Omental fat pad (tissue), 4 donors: ENCODE measurements around the gene NTF4. TPM values are rescaled to one million over a fixed set of nuclear protein-coding genes. Genes with fewer than 3 reads are reported as not detected.

Experiments used
- ATAC-seq: fragments of 150-250 bp; one replicate; pipeline ENCODE4 v1.9.1; 2016; ENCODE audit warnings: mild to moderate bottlenecking, moderate library complexity; ENCODE audit not compliant: low FRiP score
- DNase-seq: peaks from one replicate; pipeline ENCODE4 v3.0.0-alpha.2; 2019; ENCODE audit warnings: low spot score
- total RNA-seq, 4 donors: library from RNA; depleted of rRNA; stranded (reverse); fragments of >200 nt; gene quantifications; one replicate each; pipeline ENCODE4 v1.1.0, GENCODE V29; 2016
- TF ChIP-seq, protein P1 (sequence below), 3 donors: fragments of 450-650 bp; IDR thresholded peaks; one replicate each; pipeline ENCODE4 v1.5.1; 2016 to 2017; ENCODE audit warnings: antibody characterized with exemption in 3 of 3, mild to moderate bottlenecking in 3 of 3, moderate library complexity in 2 of 3

Gene NTF4
- total RNA-seq, 4 donors from 2014 or later: 0.84 TPM; not detected in 3

DNA sequence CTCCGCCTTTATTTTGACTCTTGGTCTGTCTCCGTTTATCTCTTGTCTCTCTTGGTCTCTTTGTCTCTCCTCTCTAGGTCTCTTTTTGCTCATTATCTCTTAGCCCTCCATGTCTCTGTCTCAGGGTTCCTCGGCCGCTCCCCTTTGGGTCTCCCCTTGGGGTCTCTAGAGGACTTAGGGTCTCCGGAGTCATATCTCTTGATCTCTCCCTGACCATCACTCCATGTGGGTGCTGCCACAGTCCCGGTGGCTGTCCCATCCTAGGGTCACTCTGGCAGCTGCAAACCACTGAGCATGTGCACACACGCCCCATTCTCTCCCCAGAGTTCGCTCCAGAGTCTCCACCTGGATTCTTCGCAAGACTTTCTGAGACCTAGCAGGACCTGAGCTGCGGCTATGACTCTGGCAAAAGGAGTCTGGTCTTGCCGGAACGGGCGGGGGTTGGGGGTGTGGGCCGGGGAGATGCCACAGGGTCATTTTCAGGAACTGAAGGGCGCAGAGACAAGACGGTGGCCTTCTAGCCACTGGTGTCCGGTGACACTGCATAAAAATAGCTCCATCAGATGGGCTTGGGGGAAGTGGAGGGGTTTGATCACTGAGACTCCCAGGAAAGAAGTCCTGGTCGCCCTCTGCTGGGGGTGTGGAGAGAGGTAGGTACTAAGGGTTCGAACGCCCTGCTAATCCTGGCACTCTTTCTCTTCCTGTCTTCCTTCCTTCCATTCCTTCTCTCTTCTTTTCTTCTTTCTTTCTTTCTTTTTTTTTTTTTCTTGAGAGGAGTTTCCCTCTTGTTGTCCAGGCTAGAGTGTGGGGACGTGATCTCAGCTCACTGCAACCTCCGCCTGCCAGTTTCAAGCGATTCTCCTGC is 9.1 kb upstream of the NTF4 start:
- TF ChIP-seq, protein P1, sequence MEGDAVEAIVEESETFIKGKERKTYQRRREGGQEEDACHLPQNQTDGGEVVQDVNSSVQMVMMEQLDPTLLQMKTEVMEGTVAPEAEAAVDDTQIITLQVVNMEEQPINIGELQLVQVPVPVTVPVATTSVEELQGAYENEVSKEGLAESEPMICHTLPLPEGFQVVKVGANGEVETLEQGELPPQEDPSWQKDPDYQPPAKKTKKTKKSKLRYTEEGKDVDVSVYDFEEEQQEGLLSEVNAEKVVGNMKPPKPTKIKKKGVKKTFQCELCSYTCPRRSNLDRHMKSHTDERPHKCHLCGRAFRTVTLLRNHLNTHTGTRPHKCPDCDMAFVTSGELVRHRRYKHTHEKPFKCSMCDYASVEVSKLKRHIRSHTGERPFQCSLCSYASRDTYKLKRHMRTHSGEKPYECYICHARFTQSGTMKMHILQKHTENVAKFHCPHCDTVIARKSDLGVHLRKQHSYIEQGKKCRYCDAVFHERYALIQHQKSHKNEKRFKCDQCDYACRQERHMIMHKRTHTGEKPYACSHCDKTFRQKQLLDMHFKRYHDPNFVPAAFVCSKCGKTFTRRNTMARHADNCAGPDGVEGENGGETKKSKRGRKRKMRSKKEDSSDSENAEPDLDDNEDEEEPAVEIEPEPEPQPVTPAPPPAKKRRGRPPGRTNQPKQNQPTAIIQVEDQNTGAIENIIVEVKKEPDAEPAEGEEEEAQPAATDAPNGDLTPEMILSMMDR (IDR thresholded peaks at IDR 0.05): no peak
- no peak for ATAC-seq
- no peak for DNase-seq

DNA sequence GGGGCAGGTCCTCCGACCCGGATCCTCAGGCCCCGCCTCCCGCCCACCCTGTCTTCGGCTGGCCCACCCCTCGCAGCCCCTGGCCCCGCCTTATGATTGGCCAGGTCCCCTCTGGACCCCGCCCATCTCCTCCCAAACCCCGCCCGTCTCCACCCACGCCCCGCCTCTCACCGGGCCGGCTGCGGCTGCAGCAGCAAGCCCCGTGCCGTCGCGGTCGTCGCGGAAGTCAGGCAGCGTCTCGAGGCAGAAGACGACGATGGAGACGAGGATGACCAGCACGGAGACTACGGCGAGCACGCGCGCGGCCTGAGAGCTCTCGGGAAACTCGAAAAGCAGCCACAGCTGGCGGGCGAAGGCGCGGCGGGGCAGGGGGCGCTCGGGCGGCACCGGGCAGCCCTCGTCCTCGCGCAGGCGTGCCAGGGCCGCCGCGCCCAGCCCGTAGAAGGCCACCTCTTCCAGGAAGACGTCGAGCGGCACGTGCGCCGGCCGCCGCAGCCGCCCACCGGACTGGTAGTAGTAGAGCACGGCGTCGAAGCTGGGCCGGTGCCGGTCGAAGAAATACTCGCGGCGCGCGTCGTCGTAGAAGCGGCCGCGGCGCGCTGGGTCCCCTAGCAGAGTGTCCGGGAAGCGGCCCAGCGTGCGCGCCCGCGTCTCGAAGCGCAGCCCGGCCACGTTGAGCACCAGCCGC is 7.4 kb upstream of the NTF4 start:
- no peak for ATAC-seq
- TF ChIP-seq, protein P1 (IDR thresholded peaks at IDR 0.05): no peak

DNA sequence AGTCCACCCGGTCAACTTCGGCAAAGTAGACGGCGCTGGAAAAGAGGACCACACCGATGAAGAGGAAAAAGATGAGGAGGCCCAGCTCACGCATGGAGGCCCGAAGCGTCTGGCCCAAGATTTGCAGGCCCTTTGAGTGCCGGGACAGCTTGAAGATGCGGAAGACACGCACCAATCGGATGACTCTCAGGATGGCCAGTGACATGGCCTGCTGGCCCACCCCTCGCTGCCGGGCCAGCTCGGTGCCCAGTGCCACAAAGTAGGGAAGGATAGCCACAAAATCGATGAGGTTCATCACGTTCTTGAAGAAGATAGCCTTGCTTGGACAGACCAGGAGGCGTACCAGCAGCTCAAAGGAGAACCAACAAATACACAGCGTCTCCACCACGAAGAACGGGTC is 5.8 kb upstream of the NTF4 start:
- DNase-seq (no peak), ATAC-seq (no peak)
- TF ChIP-seq, protein P1 (IDR thresholded peaks at IDR 0.05): no peak

More for the DNA sequence above, 7.4 kb upstream of the NTF4 start:
- no peak for DNase-seq

DNA sequence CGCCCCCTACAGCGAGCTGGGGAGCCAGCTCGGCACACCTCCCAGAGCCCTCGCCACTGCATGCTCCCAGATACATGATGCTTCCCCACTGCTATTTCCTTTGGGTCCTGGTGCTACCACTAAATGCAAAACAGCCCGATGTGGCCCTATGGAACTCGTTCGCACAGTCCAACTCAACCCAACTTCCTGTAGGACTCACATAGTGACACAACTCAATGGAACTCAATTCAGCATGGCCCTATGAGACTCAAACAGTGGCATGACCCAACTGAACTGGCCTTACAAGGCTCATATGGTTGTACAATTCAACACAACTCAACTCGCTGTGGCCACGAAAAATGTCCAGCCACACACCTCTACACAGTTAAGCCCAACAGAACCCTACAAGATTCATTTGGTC is 4.4 kb upstream of the NTF4 start:
- no peak for ATAC-seq

DNA sequence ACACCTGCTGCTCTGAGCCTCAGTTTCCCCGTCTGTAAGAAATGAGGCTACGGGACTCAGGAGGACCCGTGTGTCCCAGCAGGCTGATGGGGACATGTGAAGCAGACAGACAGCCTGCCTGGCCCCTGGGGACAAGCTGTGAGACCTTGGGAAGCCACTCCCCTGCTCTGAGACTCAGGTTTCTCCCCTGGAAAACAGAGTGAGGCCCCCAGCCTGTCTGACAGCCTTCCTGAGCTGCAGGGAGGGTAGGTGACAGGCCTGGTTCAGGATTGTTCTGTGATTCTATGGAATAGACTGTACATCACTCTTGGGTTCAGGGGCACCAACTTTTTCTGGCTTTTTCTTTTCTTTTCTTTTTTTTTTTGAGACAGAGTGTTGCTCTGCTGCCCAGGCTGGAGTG is 2.9 kb upstream of the NTF4 start:
- no peak for ATAC-seq
- DNase-seq: no peak
- TF ChIP-seq, protein P1 (IDR thresholded peaks at IDR 0.05): no peak

More for the DNA sequence above, 4.4 kb upstream of the NTF4 start:
- no peak for DNase-seq
- TF ChIP-seq, protein P1 (IDR thresholded peaks at IDR 0.05): no peak

DNA sequence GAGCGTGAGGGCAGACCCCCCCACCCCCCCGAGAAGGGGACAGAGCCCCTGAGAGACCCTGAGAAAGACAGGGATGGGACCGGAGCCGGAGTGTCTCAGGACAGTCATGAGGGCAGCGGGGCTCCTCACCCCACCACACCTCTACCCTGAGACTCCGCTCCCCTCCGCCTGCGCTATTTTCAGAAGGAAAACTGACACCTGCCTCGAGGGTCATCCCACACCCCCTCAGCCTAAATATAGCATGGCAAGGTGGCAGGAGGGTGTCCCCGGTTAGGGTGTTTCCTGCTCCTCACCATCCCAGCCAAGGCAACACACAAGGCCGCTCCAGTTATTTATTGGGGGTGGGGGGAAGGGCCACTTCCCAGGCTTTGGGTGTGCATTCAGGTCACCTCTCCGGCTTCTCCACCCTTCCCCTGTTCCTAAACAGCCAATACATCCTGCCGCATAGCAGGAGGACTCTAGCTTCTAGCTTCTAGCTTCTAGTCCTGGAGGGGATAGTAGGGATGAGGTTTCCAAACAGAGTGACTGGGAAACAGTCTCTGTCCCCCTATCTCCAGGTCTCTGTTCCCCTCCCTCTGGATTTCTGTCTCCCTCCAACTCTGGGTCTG is 1.4 kb upstream of the NTF4 start:
- TF ChIP-seq, protein P1 (IDR thresholded peaks at IDR 0.05): no peak
- DNase-seq (no peak), ATAC-seq (no peak)
